HG03066 (cell line): ENCODE data around the gene LRIG1.

Experiments used
- ATAC-seq: cut with Tn5 transposase; IDR thresholded peaks from one replicate; pipeline ENCODE4 v1.9.1; 2021; ENCODE audit warnings: low read depth; ENCODE audit not compliant: unreplicated experiment

The LRIG1 gene

GRCh38 chr3:66370179-66370578 is 130.6 kb downstream of the LRIG1 start:
- ATAC-seq: no peak

DNA sequence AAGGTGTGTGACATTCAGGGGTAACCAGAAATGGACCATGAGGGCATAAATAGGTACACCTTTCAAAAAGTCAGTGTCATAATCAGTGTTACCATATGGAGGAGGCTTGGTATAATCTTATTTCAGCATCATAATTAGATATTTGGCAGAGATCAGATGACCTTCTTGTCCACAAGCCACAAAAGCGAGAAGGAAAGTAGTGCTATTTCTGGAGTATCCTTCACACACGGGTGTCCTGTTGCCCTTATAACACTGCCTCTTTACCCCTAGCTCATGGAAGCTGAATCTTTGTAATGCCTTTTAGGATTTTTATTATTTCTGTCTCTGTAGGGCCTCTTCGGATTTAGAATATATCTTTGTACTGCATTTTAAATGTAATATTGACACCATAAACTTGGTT is 132.8 kb downstream of the LRIG1 start:
- no peak for ATAC-seq

DNA sequence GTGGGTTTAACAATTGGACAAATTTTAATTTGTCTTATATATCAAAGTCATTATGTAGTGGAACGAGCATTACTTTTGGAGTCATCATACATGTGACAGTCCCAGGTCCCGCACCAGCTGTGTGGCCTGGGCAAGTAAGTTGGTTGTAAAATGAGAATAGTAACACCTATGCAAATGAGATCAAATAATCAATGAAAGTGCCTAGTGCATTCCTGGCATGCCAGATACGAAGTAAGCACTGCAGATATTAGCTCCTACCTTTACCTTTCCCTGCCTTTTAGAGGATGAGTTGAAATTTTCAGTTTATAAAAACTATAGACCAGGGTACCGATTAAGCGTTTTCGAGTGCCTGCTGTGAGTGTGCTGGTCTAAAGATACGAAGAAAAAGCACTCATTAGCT is 134.1 kb downstream of the LRIG1 start:
- ATAC-seq: no peak

GRCh38 chr3:66365080-66365479 is 135.7 kb downstream of the LRIG1 start:
- no peak for ATAC-seq

GRCh38 chr3:66363148-66363547 is 137.7 kb downstream of the LRIG1 start:
- ATAC-seq: no peak

DNA sequence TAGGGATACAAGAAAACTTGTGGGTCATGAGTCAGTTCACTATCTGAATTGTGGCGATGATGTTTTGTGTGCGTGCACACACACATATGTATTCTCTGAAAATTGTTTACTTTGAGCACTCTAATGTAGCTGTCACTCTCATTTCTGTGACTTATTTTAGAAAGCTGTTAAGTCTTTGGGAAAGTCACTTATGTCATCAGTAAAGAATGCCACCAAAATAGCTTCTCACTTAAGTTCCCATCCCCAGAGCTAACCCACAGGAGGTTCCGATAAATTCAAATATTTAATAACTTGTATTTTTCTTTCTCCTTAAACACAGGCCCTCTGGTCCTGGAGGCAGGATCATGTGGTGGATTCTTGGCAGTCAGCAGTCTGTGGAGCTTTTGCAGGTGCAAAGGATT is 138.3 kb downstream of the LRIG1 start:
- ATAC-seq: no peak

DNA sequence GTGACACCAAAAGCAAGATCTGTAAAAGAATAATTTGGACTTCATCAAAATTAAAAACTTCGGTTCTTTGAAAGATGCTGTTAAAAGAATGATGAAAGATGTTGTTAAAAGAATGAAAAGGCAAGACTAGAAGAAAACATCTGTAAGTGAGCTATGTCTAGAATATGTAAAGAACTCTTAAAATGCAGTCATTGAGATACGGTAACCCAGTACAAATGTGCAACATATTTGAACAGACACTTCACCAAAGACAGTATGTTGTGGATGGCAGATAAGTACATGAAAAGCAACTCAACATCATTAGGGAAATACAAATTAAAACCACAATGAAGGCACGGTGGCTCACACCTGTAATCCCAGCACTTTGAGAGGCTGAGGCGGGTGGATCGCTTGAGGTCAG is 139.5 kb downstream of the LRIG1 start:
- no peak for ATAC-seq

GRCh38 chr3:66355997-66356396 is 144.8 kb downstream of the LRIG1 start:
- no peak for ATAC-seq

GRCh38 chr3:66355394-66355793 is 145.4 kb downstream of the LRIG1 start:
- ATAC-seq: peak; percentile 97

GRCh38 chr3:66354001-66354400 is 146.8 kb downstream of the LRIG1 start:
- no peak for ATAC-seq

DNA sequence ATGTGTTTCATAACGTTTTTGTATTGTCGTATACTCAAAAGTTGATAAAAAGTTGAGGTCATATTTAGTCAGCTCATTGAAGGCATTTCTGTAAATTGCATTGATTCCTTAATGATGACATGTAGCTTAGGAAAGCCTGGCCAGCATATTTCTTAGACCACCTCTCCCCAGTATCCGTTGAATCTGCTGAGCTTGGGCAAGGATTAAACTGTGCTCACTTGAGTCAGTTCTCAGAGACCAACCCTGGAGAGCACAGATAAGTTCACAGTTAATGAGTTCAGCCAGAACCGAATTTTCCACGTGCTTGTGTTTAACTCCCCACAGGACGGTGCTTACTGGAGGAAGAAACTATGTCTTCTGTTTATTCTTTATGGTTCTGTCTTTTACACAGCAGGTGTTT is 147.3 kb downstream of the LRIG1 start:
- ATAC-seq: no peak

DNA sequence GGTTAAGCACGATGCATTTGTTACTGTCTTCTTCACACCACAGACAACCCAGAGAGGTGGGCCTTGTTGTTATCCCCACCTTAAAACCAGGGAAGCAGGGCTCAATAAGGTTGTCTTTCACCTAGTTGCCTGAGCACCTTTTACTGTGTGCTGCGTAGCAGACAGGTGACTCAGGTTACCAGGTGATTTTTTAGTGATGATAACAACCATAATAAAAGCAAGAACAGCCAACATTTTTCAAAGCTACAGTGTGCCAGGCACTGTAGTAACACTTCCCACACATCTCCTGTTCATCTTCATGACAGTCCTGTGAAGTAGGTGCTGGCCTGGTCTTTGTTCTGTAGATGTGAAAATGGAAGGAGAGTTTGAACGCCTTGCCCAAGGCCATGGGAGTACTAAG is 147.8 kb downstream of the LRIG1 start:
- no peak for ATAC-seq

DNA sequence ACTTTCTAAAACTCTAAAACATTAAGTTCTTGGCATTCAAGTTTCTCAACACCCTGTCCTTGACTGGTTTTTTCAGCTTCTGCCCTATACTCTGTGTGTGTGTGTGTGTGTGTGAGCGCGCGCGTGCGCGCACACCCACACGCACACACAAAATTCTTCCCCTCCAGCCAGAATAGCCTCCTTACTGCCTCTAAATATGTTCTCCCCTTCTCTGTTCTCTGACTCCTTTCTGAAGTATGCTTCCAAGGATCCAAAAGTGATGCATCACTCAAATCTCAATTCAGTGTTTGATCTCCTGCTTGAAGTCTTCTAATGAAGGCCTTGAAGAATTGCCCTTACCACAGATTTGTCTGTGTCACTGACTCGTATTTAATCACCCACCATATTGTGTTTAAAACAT is 150.2 kb downstream of the LRIG1 start:
- ATAC-seq: no peak

- no peak for ATAC-seq
These were observed 152.1 kb downstream of the LRIG1 start for GRCh38 chr3:66348704-66349103.

DNA sequence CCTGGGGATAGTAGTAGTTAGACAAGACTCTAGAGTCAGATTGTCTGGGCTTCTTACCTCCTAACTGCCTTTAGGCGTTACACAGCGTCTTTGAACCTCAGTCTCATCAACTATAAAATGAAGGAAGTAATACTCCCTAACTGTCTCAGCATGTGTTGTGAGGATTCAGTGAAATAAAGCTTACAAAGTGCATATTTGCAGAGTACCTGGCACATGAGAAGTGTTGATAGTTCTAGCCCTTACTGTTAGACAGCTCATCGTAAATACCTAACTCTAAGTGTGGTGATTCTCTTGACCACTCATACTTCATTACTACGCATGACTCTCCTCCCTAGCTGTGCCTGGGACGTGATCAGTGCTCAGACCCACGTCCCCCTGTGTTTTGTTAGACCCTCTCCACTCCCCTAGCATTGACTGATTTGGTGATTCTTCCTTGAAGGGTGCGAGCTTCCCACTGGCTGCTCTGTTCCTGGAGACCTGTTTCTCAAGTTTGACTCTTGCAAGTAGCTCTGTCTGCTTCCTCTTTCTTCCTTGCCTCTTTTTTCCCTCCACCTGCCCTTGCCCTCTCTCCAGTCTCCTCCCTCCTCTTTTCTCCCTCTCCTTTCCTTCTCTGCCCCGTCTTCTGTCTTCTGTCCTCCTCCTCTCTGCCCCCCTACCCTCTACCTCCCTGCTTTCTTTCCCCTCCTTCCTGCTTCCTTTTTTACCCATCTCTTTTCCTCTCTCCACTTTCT is 155.8 kb downstream of the LRIG1 start:
- ATAC-seq: no peak

- ATAC-seq: no peak
These were observed 156.4 kb downstream of the LRIG1 start for GRCh38 chr3:66344391-66344811.

DNA sequence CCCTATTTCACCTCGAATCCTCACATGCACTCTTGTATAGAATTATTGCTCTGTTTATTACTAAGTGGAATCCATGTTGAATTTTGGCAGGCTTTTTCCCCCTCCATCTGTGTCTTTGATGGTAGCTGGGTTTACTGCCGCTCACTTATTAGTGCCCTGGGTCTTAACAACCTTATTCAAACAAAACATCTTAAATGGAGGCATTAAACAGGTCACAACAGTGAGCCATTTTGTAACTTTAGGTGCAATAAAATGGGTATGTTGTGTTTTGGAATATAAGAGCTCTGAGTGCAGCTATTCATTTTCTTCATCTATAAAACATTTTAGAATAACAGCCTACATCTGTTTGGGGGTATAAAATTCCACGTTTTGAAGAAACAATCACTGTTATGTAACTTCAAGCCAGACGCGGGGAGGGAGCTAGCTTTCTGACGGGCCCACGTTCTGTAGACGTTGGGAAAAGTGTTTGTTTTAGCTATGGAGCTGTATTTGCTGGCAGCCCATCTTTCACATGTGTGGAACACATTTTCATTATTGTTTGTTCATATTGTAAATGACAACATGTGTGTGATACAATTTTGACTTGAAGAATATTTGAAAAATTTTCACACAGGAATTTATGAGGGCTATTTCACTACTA is 158.0 kb downstream of the LRIG1 start:
- no peak for ATAC-seq

- no peak for ATAC-seq
These were observed 161.9 kb downstream of the LRIG1 start for GRCh38 chr3:66338927-66339326.

GRCh38 chr3:66336333-66336766 is 164.5 kb downstream of the LRIG1 start:
- no peak for ATAC-seq

DNA sequence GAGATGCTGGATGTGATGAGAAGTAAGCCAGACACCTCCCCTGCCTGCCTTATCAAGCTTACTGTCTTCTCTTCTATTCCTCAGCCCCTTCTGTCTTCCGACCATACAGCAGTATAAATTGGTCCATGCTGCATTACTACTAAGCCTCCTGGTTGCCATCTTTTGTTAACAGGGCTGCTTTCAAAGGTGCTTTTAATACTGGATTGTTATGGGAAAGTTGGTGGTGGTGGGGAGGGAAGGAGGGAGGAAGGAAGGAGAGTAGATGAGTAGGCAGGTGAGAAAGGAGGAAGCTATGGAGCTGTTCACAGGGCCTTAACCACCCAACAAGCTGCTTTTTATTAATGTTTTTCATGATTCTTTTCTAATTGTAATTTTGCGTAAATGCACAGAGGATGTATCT is 165.2 kb downstream of the LRIG1 start:
- ATAC-seq: no peak
